Transverse colon (tissue), 4 donors: ENCODE results near the gene METRNL. TPM values are rescaled to one million over a fixed set of nuclear protein-coding genes. Genes with fewer than 3 reads are reported as not detected.
A peak's percentile ranks its signal among the peaks of the same experiment; 100 is the strongest.

ENCODE experiments used
- DNase-seq: peaks from one replicate; pipeline ENCODE4 v3.0.0-alpha.2; 2019
- H3K27ac ChIP-seq, 4 donors: fragments of 200-600 bp; sonication (generic); 2 replicates each; pipeline ENCODE4 v1.5.1; 2016 to 2018; ENCODE audit warnings: inconsistent platforms in 4 of 4
- H3K27me3 ChIP-seq: fragments of 200-600 bp; sonication (generic); 2 replicates; pipeline ENCODE4 v1.5.1; 2017; ENCODE audit warnings: inconsistent platforms
- H3K36me3 ChIP-seq, 4 donors: fragments of 200-600 bp; sonication (generic); 2 replicates each; pipeline ENCODE4 v1.5.1; 2017 to 2019; ENCODE audit warnings: inconsistent platforms in 4 of 4
- H3K4me1 ChIP-seq, 4 donors: fragments of 200-600 bp; sonication (generic); 2 replicates each; pipeline ENCODE4 v1.5.1; 2017 to 2020; ENCODE audit warnings: inconsistent platforms in 4 of 4
- H3K4me3 ChIP-seq, 4 donors: fragments of 200-600 bp; sonication (generic); 1 replicate in 1 of 4; 2 replicates in 3 of 4; pipeline versions ENCODE4 v1.5.1 to v1.6.1; 2017 to 2019; ENCODE audit warnings: inconsistent platforms in 4 of 4
- H3K9me3 ChIP-seq, 2 donors: fragments of 200-600 bp; sonication (generic); 2 replicates each; pipeline ENCODE4 v1.5.1; 2017 to 2019; ENCODE audit warnings: inconsistent platforms in 2 of 2
- CTCF ChIP-seq, 5 experiments: fragments of 200-600 bp in 3 of 5; fragments of 450-650 bp in 2 of 5; sonication (generic) in 3 of 5; IDR thresholded peaks; 1 replicate in 2 of 5; 2 replicates in 3 of 5; pipeline ENCODE4 v1.5.1; 2016 to 2017; ENCODE audit warnings: antibody characterized with exemption in 5 of 5, inconsistent platforms in 3 of 5, mild to moderate bottlenecking in 2 of 5, moderate library complexity in 1 of 5
- EP300 ChIP-seq: sonication (generic); formaldehyde crosslinking; IDR thresholded peaks from one replicate; pipeline ENCODE4 v1.6.1; 2017; ENCODE audit warnings: antibody characterized with exemption, low read depth
- POLR2A ChIP-seq: fragments of 450-650 bp; IDR thresholded peaks from one replicate; pipeline ENCODE4 v1.6.1; 2016; ENCODE audit warnings: antibody characterized with exemption, mild to moderate bottlenecking, moderate library complexity
- POLR2AphosphoS5 ChIP-seq, 3 donors: sonication (generic); formaldehyde crosslinking; IDR thresholded peaks; one replicate each; pipeline ENCODE4 v1.6.1; 2016; ENCODE audit warnings: antibody characterized with exemption in 3 of 3
- WGBS, 2 donors: methylation state at CpG; one replicate each; pipeline ENCODE4 v1.1.5; 2018; ENCODE audit warnings: low coverage in 1 of 2; 5-methylcytosine and 5-hydroxymethylcytosine counted together
- in situ Hi-C, 4 donors: fragments of 200-750 bp; cut with MboI; loops; one replicate each; pipeline versions ENCODE4 v1.15.0 to v1.15.1; 2017; ENCODE audit warnings: low sequenced_read_pairs in 3 of 4, low pct_ligation_motif_present in 1 of 4, low pct_unique_long_range_greater_than_20kb in 1 of 4
- intact Hi-C: fragments of 100-400 bp; cut with DNase I; formaldehyde crosslinking; loops from one replicate; pipeline ENCODE4 v1.15.1; 2023; ENCODE audit warnings: low total_unique reads
- total RNA-seq, 4 donors: library from RNA; depleted of rRNA; stranded (reverse); fragments of >200 nt; gene quantifications; one replicate each; pipeline ENCODE4 v1.1.0, GENCODE V29; 2016

Gene METRNL
- total RNA-seq, 4 donors from 2014 or later: 46.8 to 325 (median 112) TPM

- TF ChIP-seq POLR2AphosphoS5 (IDR thresholded peaks at IDR 0.05) (peak in 2 of 3 donors; percentile 62 to 67), EP300 (no peak), POLR2A (peak; percentile 68)
- peak; percentile 78 for DNase-seq
These were observed 10.1 kb downstream of the METRNL start for GRCh38 chr17:83089328-83090132.

GRCh38 chr17:83090444-83091256 is 11.2 kb downstream of the METRNL start:
- peak overlapping the region in 1 of 4 donors; percentile 10 for H3K4me3 ChIP-seq
- TF ChIP-seq POLR2AphosphoS5 (IDR thresholded peaks at IDR 0.05) (no peak), CTCF (IDR thresholded peaks at IDR 0.05) (no peak), EP300 (no peak), POLR2A (no peak)
- intact Hi-C loops (no loop called here), in situ Hi-C loops (no loop called here)
- 57% methylated on average over 26 of the region's 32 CpGs; no CpG with 5 or more reads in 1 of the 2 donors for WGBS, 2 donors
- H3K27me3 ChIP-seq: no peaks in the 10 kb centered on the region
- peaks cover 0 to 20% (median 7%) of the 10 kb centered on the region in 4 donors for H3K36me3 ChIP-seq
- peak; percentile 57 for DNase-seq
- no peaks in the 10 kb centered on the region for H3K9me3 ChIP-seq
- H3K4me1 ChIP-seq: peaks cover 15 to 60% (median 41%) of the 10 kb centered on the region in 4 donors
- H3K27ac ChIP-seq: peak overlapping the region; percentile 92 to 96 (median 93)

More at GRCh38 chr17:83089328-83090132, 10.1 kb downstream of the METRNL start:
- Histone ChIP-seq H3K27me3 (no peaks in the 10 kb centered on the region), H3K27ac (peak overlapping the region; percentile 70 to 85 (median 74)), H3K36me3 (peaks cover 0 to 9% (median 1%) of the 10 kb centered on the region in 4 donors), H3K4me1 (peaks cover 18 to 68% (median 51%) of the 10 kb centered on the region in 4 donors), H3K9me3 (no peaks in the 10 kb centered on the region), H3K4me3 (peak overlapping the region in 1 of 4 donors; percentile 11)
- 63% methylated on average over 39 of the region's 47 CpGs; no CpG with 5 or more reads in 1 of the 2 donors for WGBS, 2 donors
- intact Hi-C loops: no loop called here
- in situ Hi-C loops: no loop called here

GRCh38 chr17:83091257-83092141 is 12.1 kb downstream of the METRNL start:
- WGBS, 2 donors: 60% methylated on average over 33 of the region's 35 CpGs; no CpG with 5 or more reads in 1 of the 2 donors

More at GRCh38 chr17:83091257-83092141, 12.1 kb downstream of the METRNL start:
- in situ Hi-C loops: no loop called here
- no peaks in the 10 kb centered on the region for H3K9me3 ChIP-seq
- intact Hi-C loops: no loop called here
- TF ChIP-seq POLR2A (peak; percentile 44), POLR2AphosphoS5 (IDR thresholded peaks at IDR 0.05) (peak in 2 of 3 donors; percentile 55 to 69), EP300 (peak; percentile 15), CTCF (IDR thresholded peaks at IDR 0.05) (no peak)
- H3K36me3 ChIP-seq: peaks cover 0 to 24% (median 9%) of the 10 kb centered on the region in 4 donors
- H3K27me3 ChIP-seq: no peaks in the 10 kb centered on the region
- H3K27ac ChIP-seq: peak overlapping the region; percentile 92 to 96 (median 93)
- H3K4me3 ChIP-seq: peak overlapping the region in 2 of 4 donors; percentile 16 to 31
- DNase-seq: peak; percentile 92
- peaks cover 15 to 59% (median 41%) of the 10 kb centered on the region in 4 donors for H3K4me1 ChIP-seq
